Measurements from ENCODE around the gene TTC21B.

The TTC21B gene

DNA sequence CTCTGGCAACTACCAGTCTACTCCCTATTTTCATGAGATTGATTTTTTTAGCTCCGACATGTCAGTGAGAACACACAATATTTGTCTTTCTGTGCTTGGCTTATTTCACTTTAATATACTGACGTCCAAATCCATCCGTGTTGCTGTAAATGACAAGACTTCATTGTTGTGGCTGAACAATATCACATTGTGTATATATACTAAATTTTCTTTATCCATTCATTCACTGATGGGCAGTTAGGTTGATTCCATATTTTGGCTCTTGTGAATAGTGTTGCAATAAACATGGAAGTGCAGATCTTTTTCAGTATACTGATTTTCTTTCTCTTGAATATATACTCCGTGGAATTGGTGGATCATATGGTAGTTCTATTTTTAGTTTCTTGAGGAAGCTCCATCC lies 5.8 kb upstream of the TTC21B start:
- H3K4me3 ChIP-seq (replicated peaks; ENCODE audit: insufficient read depth, low read length): no peak overlapping the region
- TF ChIP-seq, protein P1, sequence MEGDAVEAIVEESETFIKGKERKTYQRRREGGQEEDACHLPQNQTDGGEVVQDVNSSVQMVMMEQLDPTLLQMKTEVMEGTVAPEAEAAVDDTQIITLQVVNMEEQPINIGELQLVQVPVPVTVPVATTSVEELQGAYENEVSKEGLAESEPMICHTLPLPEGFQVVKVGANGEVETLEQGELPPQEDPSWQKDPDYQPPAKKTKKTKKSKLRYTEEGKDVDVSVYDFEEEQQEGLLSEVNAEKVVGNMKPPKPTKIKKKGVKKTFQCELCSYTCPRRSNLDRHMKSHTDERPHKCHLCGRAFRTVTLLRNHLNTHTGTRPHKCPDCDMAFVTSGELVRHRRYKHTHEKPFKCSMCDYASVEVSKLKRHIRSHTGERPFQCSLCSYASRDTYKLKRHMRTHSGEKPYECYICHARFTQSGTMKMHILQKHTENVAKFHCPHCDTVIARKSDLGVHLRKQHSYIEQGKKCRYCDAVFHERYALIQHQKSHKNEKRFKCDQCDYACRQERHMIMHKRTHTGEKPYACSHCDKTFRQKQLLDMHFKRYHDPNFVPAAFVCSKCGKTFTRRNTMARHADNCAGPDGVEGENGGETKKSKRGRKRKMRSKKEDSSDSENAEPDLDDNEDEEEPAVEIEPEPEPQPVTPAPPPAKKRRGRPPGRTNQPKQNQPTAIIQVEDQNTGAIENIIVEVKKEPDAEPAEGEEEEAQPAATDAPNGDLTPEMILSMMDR (IDR thresholded peaks at IDR 0.05; ENCODE audit: insufficient read depth, low read length): no peak
- no peak for TF ChIP-seq POLR2AphosphoS5 (IDR thresholded peaks at IDR 0.05; ENCODE audit: low read depth)
- TF ChIP-seq SPI1 (IDR thresholded peaks at IDR 0.05; ENCODE audit: borderline replicate concordance, low read depth): no peak
- no peak for TF ChIP-seq GABPA (IDR thresholded peaks at IDR 0.05; ENCODE audit: low read depth)
- TF ChIP-seq, protein P2, sequence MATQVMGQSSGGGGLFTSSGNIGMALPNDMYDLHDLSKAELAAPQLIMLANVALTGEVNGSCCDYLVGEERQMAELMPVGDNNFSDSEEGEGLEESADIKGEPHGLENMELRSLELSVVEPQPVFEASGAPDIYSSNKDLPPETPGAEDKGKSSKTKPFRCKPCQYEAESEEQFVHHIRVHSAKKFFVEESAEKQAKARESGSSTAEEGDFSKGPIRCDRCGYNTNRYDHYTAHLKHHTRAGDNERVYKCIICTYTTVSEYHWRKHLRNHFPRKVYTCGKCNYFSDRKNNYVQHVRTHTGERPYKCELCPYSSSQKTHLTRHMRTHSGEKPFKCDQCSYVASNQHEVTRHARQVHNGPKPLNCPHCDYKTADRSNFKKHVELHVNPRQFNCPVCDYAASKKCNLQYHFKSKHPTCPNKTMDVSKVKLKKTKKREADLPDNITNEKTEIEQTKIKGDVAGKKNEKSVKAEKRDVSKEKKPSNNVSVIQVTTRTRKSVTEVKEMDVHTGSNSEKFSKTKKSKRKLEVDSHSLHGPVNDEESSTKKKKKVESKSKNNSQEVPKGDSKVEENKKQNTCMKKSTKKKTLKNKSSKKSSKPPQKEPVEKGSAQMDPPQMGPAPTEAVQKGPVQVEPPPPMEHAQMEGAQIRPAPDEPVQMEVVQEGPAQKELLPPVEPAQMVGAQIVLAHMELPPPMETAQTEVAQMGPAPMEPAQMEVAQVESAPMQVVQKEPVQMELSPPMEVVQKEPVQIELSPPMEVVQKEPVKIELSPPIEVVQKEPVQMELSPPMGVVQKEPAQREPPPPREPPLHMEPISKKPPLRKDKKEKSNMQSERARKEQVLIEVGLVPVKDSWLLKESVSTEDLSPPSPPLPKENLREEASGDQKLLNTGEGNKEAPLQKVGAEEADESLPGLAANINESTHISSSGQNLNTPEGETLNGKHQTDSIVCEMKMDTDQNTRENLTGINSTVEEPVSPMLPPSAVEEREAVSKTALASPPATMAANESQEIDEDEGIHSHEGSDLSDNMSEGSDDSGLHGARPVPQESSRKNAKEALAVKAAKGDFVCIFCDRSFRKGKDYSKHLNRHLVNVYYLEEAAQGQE (IDR thresholded peaks at IDR 0.05; ENCODE audit: insufficient replicate concordance, low read depth): no peak
- DNase-seq (ENCODE audit: low read depth in 1 of 2, low spot score in 1 of 2): no peak
- H3K27me3 ChIP-seq (ENCODE audit: insufficient read depth, poor library complexity, severe bottlenecking): no peaks in the 10 kb centered on the region
- no peak overlapping the region for H3K27ac ChIP-seq (replicated peaks)

DNA sequence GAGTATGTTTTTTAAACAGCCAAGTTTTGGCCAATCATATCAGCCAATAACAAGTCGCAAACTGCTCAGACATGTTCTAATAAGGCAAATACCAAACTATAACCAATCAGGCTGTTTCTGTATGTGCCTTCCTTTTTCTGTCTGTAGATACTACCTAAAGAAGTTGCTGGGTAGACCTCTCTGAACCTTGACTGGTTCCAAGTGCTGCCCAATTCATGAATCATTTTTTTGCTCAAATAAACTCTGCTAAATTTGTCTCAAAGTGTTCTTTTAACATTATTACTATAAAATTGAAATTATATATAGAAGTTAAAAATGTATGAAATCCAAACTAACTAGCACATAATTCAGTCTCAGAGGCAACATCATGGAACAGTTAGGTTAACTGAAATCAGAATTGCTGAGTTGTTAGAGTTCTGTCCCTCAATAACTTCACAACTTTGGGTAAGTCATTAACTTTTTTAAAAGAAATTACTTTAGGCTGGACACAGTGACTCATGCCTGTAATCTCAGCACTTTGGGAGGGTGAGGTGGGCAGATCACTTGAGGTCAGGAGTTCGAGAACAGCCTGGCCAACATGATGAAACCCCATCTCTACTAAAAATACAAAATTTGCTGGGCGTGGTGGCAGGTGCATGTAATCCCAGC lies 4.9 kb upstream of the TTC21B start:
- TF ChIP-seq, protein P2 (IDR thresholded peaks at IDR 0.05; ENCODE audit: insufficient replicate concordance, low read depth): no peak
- TF ChIP-seq SPI1 (IDR thresholded peaks at IDR 0.05; ENCODE audit: borderline replicate concordance, low read depth) (no peak), GABPA (IDR thresholded peaks at IDR 0.05; ENCODE audit: low read depth) (no peak), POLR2AphosphoS5 (IDR thresholded peaks at IDR 0.05; ENCODE audit: low read depth) (no peak)
- TF ChIP-seq, protein P1 (IDR thresholded peaks at IDR 0.05; ENCODE audit: insufficient read depth, low read length): no peak
- Histone ChIP-seq H3K27me3 (ENCODE audit: insufficient read depth, poor library complexity, severe bottlenecking) (no peaks in the 10 kb centered on the region), H3K4me3 (replicated peaks; ENCODE audit: insufficient read depth, low read length) (no peak overlapping the region), H3K27ac (replicated peaks) (no peak overlapping the region)
- DNase-seq (ENCODE audit: low read depth in 1 of 2, low spot score in 1 of 2): no peak

DNA sequence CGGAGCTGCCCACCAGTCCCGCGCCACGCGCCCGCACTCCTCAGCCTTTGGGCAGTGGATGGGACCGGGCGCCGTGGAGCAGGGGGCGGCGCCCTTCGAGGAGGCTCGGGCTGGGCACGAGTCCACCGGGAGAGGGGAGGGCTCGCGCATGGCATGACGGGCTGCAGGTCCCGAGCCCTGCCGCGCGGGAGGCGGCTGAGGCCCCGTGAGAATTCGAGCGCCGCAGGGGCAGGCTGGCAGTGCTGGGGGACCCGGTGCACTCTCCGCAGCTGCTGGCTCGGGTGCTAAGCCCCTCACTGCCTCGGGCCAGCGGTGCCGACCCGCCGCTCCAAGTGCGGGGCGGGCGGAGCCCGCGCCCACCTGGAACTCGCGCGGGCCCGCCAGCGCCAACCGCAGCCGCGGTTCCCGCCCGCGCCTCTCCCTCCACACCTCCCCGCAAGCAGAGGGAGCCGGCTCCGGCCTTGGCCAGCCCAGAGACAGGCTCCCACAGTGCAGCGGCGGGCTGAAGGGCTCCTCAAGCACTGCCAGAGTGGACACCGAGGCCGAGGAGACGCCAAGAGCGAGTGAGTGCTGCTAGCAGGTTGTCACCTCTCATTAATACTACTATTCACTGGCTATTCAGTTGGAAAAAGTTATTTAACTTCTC lies 3.6 kb upstream of the TTC21B start:
- no peak overlapping the region for H3K27ac ChIP-seq (replicated peaks)
- TF ChIP-seq, protein P2 (IDR thresholded peaks at IDR 0.05; ENCODE audit: insufficient replicate concordance, low read depth): no peak
- TF ChIP-seq, protein P1 (IDR thresholded peaks at IDR 0.05; ENCODE audit: insufficient read depth, low read length): no peak
- TF ChIP-seq GABPA (IDR thresholded peaks at IDR 0.05; ENCODE audit: low read depth): no peak
- TF ChIP-seq POLR2AphosphoS5 (IDR thresholded peaks at IDR 0.05; ENCODE audit: low read depth): no peak
- no peak for TF ChIP-seq SPI1 (IDR thresholded peaks at IDR 0.05; ENCODE audit: borderline replicate concordance, low read depth)
- no peak for DNase-seq (ENCODE audit: low read depth in 1 of 2, low spot score in 1 of 2)

More for the DNA sequence above, 3.6 kb upstream of the TTC21B start:
- Histone ChIP-seq H3K4me3 (replicated peaks; ENCODE audit: insufficient read depth, low read length) (no peak overlapping the region), H3K27me3 (ENCODE audit: insufficient read depth, poor library complexity, severe bottlenecking) (no peaks in the 10 kb centered on the region)

Data from HL-60 (cell line).